ENCODE measurements around the gene CDK17.
"Not testable (repeated sequence)": the region's sequence is repeated elsewhere in the genome, so short reads cannot be mapped to it uniquely, and the experiment has no call there.

DNA sequence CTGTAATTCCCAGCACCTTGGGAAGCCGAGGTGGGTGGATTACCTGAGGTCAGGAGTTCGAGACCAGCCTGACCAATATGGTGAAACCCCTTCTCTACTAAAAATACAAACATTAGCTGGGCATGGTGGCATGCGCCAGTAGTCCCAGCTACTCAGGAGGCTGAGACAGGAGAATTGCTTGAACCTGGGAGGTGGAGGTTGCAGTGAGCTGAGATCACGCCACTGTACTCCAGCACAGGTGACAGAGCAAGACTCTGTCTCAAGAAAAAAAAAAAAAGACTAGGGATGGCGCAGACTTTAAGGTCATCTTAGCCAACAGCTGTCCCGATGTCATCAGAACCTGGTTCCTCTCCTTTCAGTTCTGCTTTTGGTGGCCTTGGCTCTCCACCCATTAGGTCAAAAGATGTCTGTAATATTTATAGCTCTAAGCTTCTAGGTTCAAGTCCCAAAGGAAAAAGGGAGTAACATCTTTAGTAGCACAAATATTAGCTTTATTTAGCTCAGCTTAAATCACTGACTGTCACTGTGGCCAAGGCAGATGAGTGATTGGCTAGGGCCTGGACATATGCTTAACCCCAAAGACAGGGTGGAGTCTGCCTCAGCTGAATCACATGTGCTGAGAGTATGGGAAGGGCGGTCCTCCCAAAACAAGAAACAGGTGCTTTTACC, 7.3 kb upstream of the CDK17 start:
- TF ChIP-seq POLR2A (IDR thresholded peaks at IDR 0.05; ENCODE audit: borderline replicate concordance, extremely low read depth, insufficient read depth, insufficient read length); CBX3 (IDR thresholded peaks at IDR 0.05; ENCODE audit: low read depth); EZH2 (IDR thresholded peaks at IDR 0.05); RAD21 (IDR thresholded peaks at IDR 0.05; ENCODE audit: low read depth); YY1 (IDR thresholded peaks at IDR 0.05; ENCODE audit: extremely low read depth, insufficient replicate concordance, low read depth, low read length); POLR2AphosphoS5 (IDR thresholded peaks at IDR 0.05; ENCODE audit: low read depth, low read length); ZNF274 (IDR thresholded peaks at IDR 0.05; ENCODE audit: low read depth, low read length); EZH2phosphoT487 (IDR thresholded peaks at IDR 0.05; ENCODE audit: borderline replicate concordance); SP1 (IDR thresholded peaks at IDR 0.05; ENCODE audit: low read depth): not testable (repeated sequence)
- TF ChIP-seq, protein P1, sequence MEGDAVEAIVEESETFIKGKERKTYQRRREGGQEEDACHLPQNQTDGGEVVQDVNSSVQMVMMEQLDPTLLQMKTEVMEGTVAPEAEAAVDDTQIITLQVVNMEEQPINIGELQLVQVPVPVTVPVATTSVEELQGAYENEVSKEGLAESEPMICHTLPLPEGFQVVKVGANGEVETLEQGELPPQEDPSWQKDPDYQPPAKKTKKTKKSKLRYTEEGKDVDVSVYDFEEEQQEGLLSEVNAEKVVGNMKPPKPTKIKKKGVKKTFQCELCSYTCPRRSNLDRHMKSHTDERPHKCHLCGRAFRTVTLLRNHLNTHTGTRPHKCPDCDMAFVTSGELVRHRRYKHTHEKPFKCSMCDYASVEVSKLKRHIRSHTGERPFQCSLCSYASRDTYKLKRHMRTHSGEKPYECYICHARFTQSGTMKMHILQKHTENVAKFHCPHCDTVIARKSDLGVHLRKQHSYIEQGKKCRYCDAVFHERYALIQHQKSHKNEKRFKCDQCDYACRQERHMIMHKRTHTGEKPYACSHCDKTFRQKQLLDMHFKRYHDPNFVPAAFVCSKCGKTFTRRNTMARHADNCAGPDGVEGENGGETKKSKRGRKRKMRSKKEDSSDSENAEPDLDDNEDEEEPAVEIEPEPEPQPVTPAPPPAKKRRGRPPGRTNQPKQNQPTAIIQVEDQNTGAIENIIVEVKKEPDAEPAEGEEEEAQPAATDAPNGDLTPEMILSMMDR (IDR thresholded peaks at IDR 0.05 in 2 of 3, conservative IDR thresholded peaks at IDR 0.05 in 1 of 3; ENCODE audit: borderline replicate concordance in 1 of 3, insufficient read depth in 1 of 3, low read depth in 2 of 3, low read length in 2 of 3), result not testable (repeated sequence)
- TF ChIP-seq, protein P2, sequence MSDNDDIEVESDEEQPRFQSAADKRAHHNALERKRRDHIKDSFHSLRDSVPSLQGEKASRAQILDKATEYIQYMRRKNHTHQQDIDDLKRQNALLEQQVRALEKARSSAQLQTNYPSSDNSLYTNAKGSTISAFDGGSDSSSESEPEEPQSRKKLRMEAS (IDR thresholded peaks at IDR 0.05), result not testable (repeated sequence)

Data from HCT116 (cell line).